Stomach (tissue), 9 donors: Measurements from ENCODE around the gene ZFP69B. TPM values are rescaled to one million over a fixed set of nuclear protein-coding genes. Genes with fewer than 3 reads are reported as not detected.
"Not testable (repeated sequence)": the region's sequence is repeated elsewhere in the genome, so short reads cannot be mapped to it uniquely, and the experiment has no call there.

Experiments used
- DNase-seq, 2 donors: peaks; one replicate each; pipeline versions ENCODE4 v3.0.0 to v3.0.0-alpha.2; 2013 to 2019
- H3K27ac ChIP-seq, 5 donors: fragments of 200-600 bp in 4 of 5; sonication (generic) in 4 of 5; one replicate each; pipeline ENCODE4 v1.5.1; 2013 to 2019; ENCODE audit warnings: mild to moderate bottlenecking in 1 of 5, moderate library complexity in 1 of 5
- H3K27me3 ChIP-seq, 3 donors: fragments of 200-600 bp; sonication (generic); one replicate each; pipeline ENCODE4 v1.5.1; 2017 to 2019; ENCODE audit warnings: mixed run types in 1 of 3
- H3K36me3 ChIP-seq, 4 donors: fragments of 200-600 bp; sonication (generic); 1 replicate in 3 of 4; 2 replicates in 1 of 4; pipeline ENCODE4 v1.5.1; 2016 to 2019
- H3K4me1 ChIP-seq, 4 donors: fragments of 200-600 bp; sonication (generic); one replicate each; pipeline ENCODE4 v1.5.1; 2016 to 2019
- H3K4me3 ChIP-seq, 4 donors: fragments of 200-600 bp; sonication (generic) in 3 of 4; one replicate each; pipeline ENCODE4 v1.5.1; 2016 to 2019; ENCODE audit warnings: mild to moderate bottlenecking in 1 of 4
- H3K9me3 ChIP-seq, 4 donors: fragments of 200-600 bp; sonication (generic); one replicate each; pipeline ENCODE4 v1.5.1; 2016 to 2019
- EP300 ChIP-seq: sonication (generic); formaldehyde crosslinking; IDR thresholded peaks from one replicate; pipeline ENCODE4 v1.6.1; 2017; ENCODE audit warnings: antibody characterized with exemption
- POLR2A ChIP-seq, 4 donors: fragments of 450-650 bp; IDR thresholded peaks; one replicate each; pipeline ENCODE4 v1.6.1; 2016; ENCODE audit warnings: antibody characterized with exemption in 4 of 4, control low read depth in 2 of 4, mild to moderate bottlenecking in 1 of 4, moderate library complexity in 1 of 4
- POLR2AphosphoS5 ChIP-seq, 3 donors: sonication (generic); formaldehyde crosslinking; IDR thresholded peaks; one replicate each; pipeline ENCODE4 v1.6.1; 2016; ENCODE audit warnings: antibody characterized with exemption in 3 of 3
- WGBS, 5 donors: extraction: QIAGEN DNeasy Blood & Tissue Kit in 3 of 5; methylation state at CpG; one replicate each; pipeline versions ENCODE4 v1.1.5 to v1.1.7; 2013 to 2018; 5-methylcytosine and 5-hydroxymethylcytosine counted together
- intact Hi-C: fragments of 100-400 bp; cut with DNase I; formaldehyde crosslinking; loops from one replicate; pipeline ENCODE4 v1.15.1; 2023; ENCODE audit warnings: low total_unique reads
- polyA plus RNA-seq, 3 donors: library from polyadenylated mRNA; stranded (reverse); fragments of 200-250 nt; gene quantifications; one replicate each; pipeline ENCODE4 v1.2.3, GENCODE V29; 2013
- total RNA-seq, 5 donors: library from RNA; depleted of rRNA; stranded (reverse); fragments of >200 nt; gene quantifications; one replicate each; pipeline versions ENCODE4 v1.1.0 to v1.2.3, GENCODE V29; 2014 to 2016
- TF ChIP-seq, protein P1 (sequence below), 7 experiments: fragments of 450-650 bp in 4 of 7; fragments of 200-600 bp in 3 of 7; sonication (generic) in 3 of 7; IDR thresholded peaks; one replicate each; pipeline ENCODE4 v1.5.1; 2016 to 2019; ENCODE audit warnings: antibody characterized with exemption in 7 of 7, control low read depth in 2 of 7, mild to moderate bottlenecking in 1 of 7
- donor health status: healthy with polysubstance abuse.
- donor health status: Bipolar disorder and iron deficiency.
- donor health status: healthy.

ZFP69B gene
- total and polyA plus RNA-seq, 8 donors: 0.35 to 2.0 (median 0.81) TPM; not detected in 3

DNA sequence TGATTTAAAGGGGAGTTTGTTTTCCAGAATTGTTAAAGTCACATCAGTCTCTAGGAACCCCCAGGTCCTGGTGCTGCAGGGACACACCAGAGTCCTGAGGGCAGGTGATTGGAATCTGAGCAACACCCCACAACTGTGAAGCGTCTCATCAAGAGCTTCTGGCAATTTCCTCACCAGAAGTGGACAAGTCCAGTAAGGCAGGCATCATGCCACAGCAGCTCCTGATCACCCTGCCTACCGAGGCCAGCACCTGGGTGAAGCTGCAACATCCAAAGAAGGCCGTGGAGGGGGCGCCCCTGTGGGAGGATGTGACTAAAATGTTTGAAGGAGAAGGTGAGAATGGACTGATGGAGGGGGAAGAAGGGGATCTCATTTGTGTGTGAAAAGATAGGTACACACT, 28.9 kb downstream of the ZFP69B start:
- intact Hi-C loops: no loop called here
- Histone ChIP-seq H3K36me3 (peaks cover 0 to 45% (median 32%) of the 10 kb centered on the region in 4 donors), H3K4me1 (peaks cover 0 to 21% (median 14%) of the 10 kb centered on the region in 4 donors), H3K4me3 (no peak overlapping the region), H3K27ac (no peak overlapping the region), H3K9me3 (peaks cover 6 to 36% (median 24%) of the 10 kb centered on the region in 4 donors), H3K27me3 (no peaks in the 10 kb centered on the region)
- no peak for DNase-seq
- no peak for TF ChIP-seq POLR2AphosphoS5 (IDR thresholded peaks at IDR 0.05)
- TF ChIP-seq EP300: no peak
- TF ChIP-seq, protein P1, sequence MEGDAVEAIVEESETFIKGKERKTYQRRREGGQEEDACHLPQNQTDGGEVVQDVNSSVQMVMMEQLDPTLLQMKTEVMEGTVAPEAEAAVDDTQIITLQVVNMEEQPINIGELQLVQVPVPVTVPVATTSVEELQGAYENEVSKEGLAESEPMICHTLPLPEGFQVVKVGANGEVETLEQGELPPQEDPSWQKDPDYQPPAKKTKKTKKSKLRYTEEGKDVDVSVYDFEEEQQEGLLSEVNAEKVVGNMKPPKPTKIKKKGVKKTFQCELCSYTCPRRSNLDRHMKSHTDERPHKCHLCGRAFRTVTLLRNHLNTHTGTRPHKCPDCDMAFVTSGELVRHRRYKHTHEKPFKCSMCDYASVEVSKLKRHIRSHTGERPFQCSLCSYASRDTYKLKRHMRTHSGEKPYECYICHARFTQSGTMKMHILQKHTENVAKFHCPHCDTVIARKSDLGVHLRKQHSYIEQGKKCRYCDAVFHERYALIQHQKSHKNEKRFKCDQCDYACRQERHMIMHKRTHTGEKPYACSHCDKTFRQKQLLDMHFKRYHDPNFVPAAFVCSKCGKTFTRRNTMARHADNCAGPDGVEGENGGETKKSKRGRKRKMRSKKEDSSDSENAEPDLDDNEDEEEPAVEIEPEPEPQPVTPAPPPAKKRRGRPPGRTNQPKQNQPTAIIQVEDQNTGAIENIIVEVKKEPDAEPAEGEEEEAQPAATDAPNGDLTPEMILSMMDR (IDR thresholded peaks at IDR 0.05): no peak
- no peak for TF ChIP-seq POLR2A (IDR thresholded peaks at IDR 0.05)
- WGBS, 5 donors: 84 to 90% (median 87%) methylated on average over 4 of the region's 4 CpGs

DNA sequence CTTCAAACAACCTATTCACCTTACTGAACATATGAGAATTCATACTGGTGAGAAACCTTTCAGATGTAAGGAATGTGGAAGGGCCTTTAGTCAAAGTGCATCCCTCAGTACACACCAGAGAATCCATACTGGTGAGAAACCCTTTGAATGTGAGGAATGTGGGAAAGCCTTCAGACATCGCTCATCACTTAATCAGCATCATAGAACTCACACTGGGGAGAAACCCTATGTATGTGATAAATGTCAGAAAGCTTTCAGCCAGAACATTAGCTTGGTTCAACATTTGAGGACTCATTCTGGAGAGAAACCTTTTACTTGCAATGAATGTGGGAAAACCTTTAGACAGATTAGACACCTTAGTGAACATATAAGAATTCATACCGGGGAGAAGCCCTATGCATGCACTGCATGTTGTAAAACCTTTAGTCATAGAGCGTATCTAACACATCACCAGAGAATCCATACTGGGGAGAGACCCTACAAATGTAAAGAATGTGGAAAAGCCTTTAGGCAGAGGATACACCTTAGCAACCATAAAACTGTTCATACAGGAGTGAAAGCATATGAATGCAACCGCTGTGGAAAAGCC, 45.1 kb downstream of the ZFP69B start:
- H3K36me3 ChIP-seq: peaks cover 24 to 85% (median 71%) of the 10 kb centered on the region in 4 donors
- WGBS, 5 donors: 91 to 98% (median 97%) methylated on average over 4 of the region's 4 CpGs
- peaks cover 20 to 87% (median 75%) of the 10 kb centered on the region in 4 donors for H3K9me3 ChIP-seq

DNA sequence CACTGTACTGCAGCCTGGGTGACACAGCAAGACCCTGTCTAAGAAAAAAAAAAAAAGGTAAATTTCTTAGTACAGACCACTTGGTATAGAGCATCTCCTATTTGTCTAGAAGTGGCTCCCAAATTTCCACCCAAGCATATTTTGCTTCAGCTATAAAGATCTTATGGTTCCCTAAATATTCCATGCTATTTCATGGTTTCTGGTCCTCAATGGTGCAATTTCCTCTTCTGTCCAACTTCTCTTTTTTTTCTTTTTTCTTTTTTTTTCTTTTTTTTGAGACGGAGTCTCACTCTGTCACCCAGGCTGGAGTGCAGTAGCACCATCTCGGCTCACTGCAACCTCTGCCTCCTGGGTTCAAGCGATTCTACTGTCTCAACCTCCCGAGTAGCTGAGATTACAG, 52.4 kb downstream of the ZFP69B start:
- intact Hi-C loops, DNase-seq, H3K4me1 ChIP-seq, H3K27me3 ChIP-seq, H3K4me3 ChIP-seq, H3K27ac ChIP-seq: not testable (repeated sequence)
- H3K9me3 ChIP-seq: peaks cover 8 to 81% (median 53%) of the 10 kb centered on the region in 4 donors
- H3K36me3 ChIP-seq: peaks cover under 1 to 42% (median 11%) of the 10 kb centered on the region in 4 donors
- WGBS, 5 donors: 94 to 99% (median 97%) methylated on average over 4 of the region's 4 CpGs

More for the DNA sequence above, 45.1 kb downstream of the ZFP69B start:
- DNase-seq: no peak
- TF ChIP-seq, protein P1 (IDR thresholded peaks at IDR 0.05): no peak
- no peak for TF ChIP-seq POLR2AphosphoS5 (IDR thresholded peaks at IDR 0.05)
- TF ChIP-seq EP300: no peak
- no peak for TF ChIP-seq POLR2A (IDR thresholded peaks at IDR 0.05)
- no peak overlapping the region for H3K4me3 ChIP-seq
- intact Hi-C loops: no loop called here
- H3K27me3 ChIP-seq: no peaks in the 10 kb centered on the region
- H3K27ac ChIP-seq: no peak overlapping the region
- no peaks in the 10 kb centered on the region for H3K4me1 ChIP-seq

DNA sequence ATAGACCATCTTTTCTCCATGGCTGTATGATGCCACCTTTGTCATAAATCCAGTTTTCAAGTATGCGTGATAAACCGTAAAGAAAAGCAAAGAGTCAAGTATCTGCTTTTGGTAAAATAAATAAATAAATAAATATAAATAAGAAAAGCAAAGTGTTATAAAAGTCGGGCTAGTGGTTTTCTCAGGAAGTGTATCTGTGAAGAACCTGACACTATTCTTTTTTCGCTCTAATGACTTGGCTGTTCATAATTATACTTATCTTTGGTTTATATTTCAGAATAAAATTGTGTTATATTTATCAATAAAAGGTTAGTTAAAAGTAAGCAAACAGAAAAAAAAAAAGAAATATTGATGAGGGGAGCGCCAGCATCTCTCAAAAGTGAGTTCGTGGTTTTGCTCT, 57.7 kb downstream of the ZFP69B start:
- Histone ChIP-seq H3K36me3 (peaks cover 0 to 19% (median 4%) of the 10 kb centered on the region in 4 donors), H3K27me3 (no peaks in the 10 kb centered on the region), H3K9me3 (peaks cover 0 to 45% (median 19%) of the 10 kb centered on the region in 4 donors), H3K4me1 (peaks cover 6 to 19% (median 18%) of the 10 kb centered on the region in 4 donors), H3K27ac (peak overlapping the region in 4 of 5 donors; percentile 59 to 82 (median 78)), H3K4me3 (peak overlapping the region; percentile 74 to 82 (median 78))
- no peak for DNase-seq
- 60 to 63% (median 63%) methylated on average over 6 of the region's 6 CpGs for WGBS, 5 donors
- intact Hi-C loops: no loop called here
- TF ChIP-seq EP300 (no peak), POLR2AphosphoS5 (IDR thresholded peaks at IDR 0.05) (no peak), POLR2A (IDR thresholded peaks at IDR 0.05) (no peak)
- TF ChIP-seq, protein P1 (IDR thresholded peaks at IDR 0.05): no peak
